Measurements from ENCODE around the gene NDUFA12.

- TF ChIP-seq CTCF (IDR thresholded peaks at IDR 0.05): no peak
- TF ChIP-seq POLR2A (IDR thresholded peaks at IDR 0.05): no peak
Observed at GRCh38 chr12:94970560-94970959, 32.9 kb downstream of the NDUFA12 start.

All from adrenal gland (tissue), 5 donors.